Stimulated activated memory B cell treated with anti-CD40 and anti-IgM and Interleukin-4, amounts not matched to agents 10 μg/mL and 1 μg/mL and 100 μg/mL, for 72 hours (primary cell): ENCODE results near the gene SUPT20HL1.
"Not testable (repeated sequence)": the region's sequence is repeated elsewhere in the genome, so short reads cannot be mapped to it uniquely, and the experiment has no call there.

Experiments used
- ATAC-seq: fragments of 150-1000 bp; cut with Tn5 transposase; 2 replicates; pipeline ENCODE4 v1.10.0; 2021
- H3K27ac Mint-ChIP-seq: one replicate; pipeline ENCODE4 v1.8.0; 2022; ENCODE audit warnings: mild to moderate bottlenecking, mixed read lengths
- H3K27me3 Mint-ChIP-seq: one replicate; pipeline ENCODE4 v1.8.0; 2022; ENCODE audit warnings: mixed read lengths
- H3K36me3 Mint-ChIP-seq: one replicate; pipeline ENCODE4 v1.8.0; 2022; ENCODE audit warnings: mixed read lengths
- H3K4me1 Mint-ChIP-seq: one replicate; pipeline ENCODE4 v1.8.0; 2022; ENCODE audit warnings: mixed read lengths
- H3K4me3 Mint-ChIP-seq: one replicate; pipeline ENCODE4 v1.8.0; 2022; ENCODE audit warnings: mild to moderate bottlenecking, moderate library complexity, mixed read lengths
- H3K9me3 Mint-ChIP-seq: one replicate; pipeline ENCODE4 v1.8.0; 2022; ENCODE audit warnings: mixed read lengths

SUPT20HL1 gene

GRCh38 chrX:24376403-24376802, 16.0 kb downstream of the SUPT20HL1 start:
- peaks cover 16% of the 10 kb centered on the region for H3K27me3 Mint-ChIP-seq
- no peaks in the 10 kb centered on the region for H3K9me3 Mint-ChIP-seq
- no peaks in the 10 kb centered on the region for H3K36me3 Mint-ChIP-seq
- no peak overlapping the region for H3K27ac Mint-ChIP-seq
- no peak overlapping the region for H3K4me3 Mint-ChIP-seq
- H3K4me1 Mint-ChIP-seq, result peaks cover 6% of the 10 kb centered on the region
- no peak for ATAC-seq

GRCh38 chrX:24377195-24377594, 16.8 kb downstream of the SUPT20HL1 start:
- no peaks in the 10 kb centered on the region for H3K4me1 Mint-ChIP-seq
- no peak overlapping the region for H3K4me3 Mint-ChIP-seq
- no peak for ATAC-seq
- H3K27ac Mint-ChIP-seq, result no peak overlapping the region
- no peaks in the 10 kb centered on the region for H3K36me3 Mint-ChIP-seq
- H3K27me3 Mint-ChIP-seq, result peaks cover 16% of the 10 kb centered on the region
- no peaks in the 10 kb centered on the region for H3K9me3 Mint-ChIP-seq

GRCh38 chrX:24377911-24378468, 17.6 kb downstream of the SUPT20HL1 start:
- Mint-ChIP-seq H3K27ac (no peak overlapping the region), H3K9me3 (no peaks in the 10 kb centered on the region), H3K27me3 (peaks cover 9% of the 10 kb centered on the region), H3K4me1 (no peaks in the 10 kb centered on the region), H3K36me3 (no peaks in the 10 kb centered on the region), H3K4me3 (no peak overlapping the region)
- no peak for ATAC-seq

- Mint-ChIP-seq H3K27me3 (peaks cover 2% of the 10 kb centered on the region), H3K36me3 (no peaks in the 10 kb centered on the region), H3K9me3 (no peaks in the 10 kb centered on the region), H3K27ac (no peak overlapping the region), H3K4me3 (no peak overlapping the region), H3K4me1 (no peaks in the 10 kb centered on the region)
- ATAC-seq, result no peak
These were observed 18.3 kb downstream of the SUPT20HL1 start for GRCh38 chrX:24378706-24379105.

GRCh38 chrX:24380262-24381187, 20.1 kb downstream of the SUPT20HL1 start:
- no peak for ATAC-seq
- H3K36me3 Mint-ChIP-seq, result peaks cover 1% of the 10 kb centered on the region
- H3K27ac Mint-ChIP-seq, result no peak overlapping the region
- no peaks in the 10 kb centered on the region for H3K9me3 Mint-ChIP-seq
- H3K4me1 Mint-ChIP-seq, result no peaks in the 10 kb centered on the region
- H3K27me3 Mint-ChIP-seq, result peaks cover 17% of the 10 kb centered on the region
- H3K4me3 Mint-ChIP-seq, result no peak overlapping the region

DNA sequence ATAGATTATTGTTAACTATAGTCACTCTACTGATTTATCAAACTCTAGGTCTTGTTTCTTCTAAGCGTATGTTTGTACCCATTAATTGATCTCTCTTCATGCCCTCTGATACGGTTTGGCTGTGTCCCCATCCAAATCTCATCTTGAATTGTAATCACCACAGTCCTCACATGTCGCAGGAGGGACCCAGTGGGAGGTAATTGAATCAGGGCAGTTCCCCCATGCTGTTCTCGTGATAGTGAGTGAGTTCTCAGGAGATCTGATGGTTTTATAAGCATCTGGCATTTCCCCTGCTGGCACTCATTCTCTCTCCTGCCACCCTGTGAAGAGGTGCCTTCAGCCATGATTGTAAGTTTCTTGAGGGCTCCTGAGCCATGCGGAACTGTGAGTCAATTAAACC, 21.9 kb downstream of the SUPT20HL1 start:
- not testable (repeated sequence) for H3K4me3 Mint-ChIP-seq, H3K4me1 Mint-ChIP-seq, ATAC-seq, H3K9me3 Mint-ChIP-seq, H3K27ac Mint-ChIP-seq, H3K36me3 Mint-ChIP-seq
- H3K27me3 Mint-ChIP-seq, result peaks cover 25% of the 10 kb centered on the region

DNA sequence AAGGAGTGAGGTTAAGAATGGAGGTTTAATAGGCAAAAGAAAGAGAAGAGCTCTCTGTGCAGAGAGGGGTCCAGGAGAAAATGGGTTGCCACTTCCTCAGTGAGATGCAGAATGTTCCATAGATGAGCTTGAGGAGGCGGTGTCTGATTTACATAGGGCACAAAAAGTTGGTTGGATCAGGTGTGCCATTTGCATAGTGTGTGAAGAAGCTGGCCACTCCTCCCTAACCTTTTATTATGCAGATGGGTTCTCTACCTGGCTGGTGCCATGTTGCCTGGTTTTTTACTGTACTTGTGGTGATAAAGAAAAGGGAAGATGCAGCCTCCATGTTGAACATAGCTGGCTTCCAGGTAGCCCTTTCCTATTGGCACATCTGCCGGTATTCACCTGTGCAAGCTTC, 27.3 kb downstream of the SUPT20HL1 start:
- no peaks in the 10 kb centered on the region for H3K4me1 Mint-ChIP-seq
- H3K9me3 Mint-ChIP-seq, result peaks cover 3% of the 10 kb centered on the region
- H3K36me3 Mint-ChIP-seq, result peaks cover 7% of the 10 kb centered on the region
- H3K4me3 Mint-ChIP-seq, result no peak overlapping the region
- peaks cover 39% of the 10 kb centered on the region for H3K27me3 Mint-ChIP-seq
- no peak for ATAC-seq
- no peak overlapping the region for H3K27ac Mint-ChIP-seq

- Mint-ChIP-seq H3K9me3 (no peaks in the 10 kb centered on the region), H3K27ac (no peak overlapping the region), H3K27me3 (peaks cover 14% of the 10 kb centered on the region), H3K4me3 (no peak overlapping the region), H3K36me3 (no peaks in the 10 kb centered on the region), H3K4me1 (no peaks in the 10 kb centered on the region)
- no peak for ATAC-seq
These were observed 30.9 kb downstream of the SUPT20HL1 start for GRCh38 chrX:24391389-24391788.

- Mint-ChIP-seq H3K4me3 (no peak overlapping the region), H3K27ac (no peak overlapping the region), H3K36me3 (no peaks in the 10 kb centered on the region), H3K4me1 (no peaks in the 10 kb centered on the region), H3K27me3 (peaks cover 14% of the 10 kb centered on the region), H3K9me3 (no peaks in the 10 kb centered on the region)
- ATAC-seq, result no peak
These were observed 31.4 kb downstream of the SUPT20HL1 start for GRCh38 chrX:24391843-24392242.

- no peak for ATAC-seq
- H3K27me3 Mint-ChIP-seq, result peaks cover 14% of the 10 kb centered on the region
- H3K27ac Mint-ChIP-seq, result no peak overlapping the region
- H3K9me3 Mint-ChIP-seq, result no peaks in the 10 kb centered on the region
- no peak overlapping the region for H3K4me3 Mint-ChIP-seq
- no peaks in the 10 kb centered on the region for H3K4me1 Mint-ChIP-seq
- no peaks in the 10 kb centered on the region for H3K36me3 Mint-ChIP-seq
These were observed 32.3 kb downstream of the SUPT20HL1 start for GRCh38 chrX:24392709-24393108.

GRCh38 chrX:24395775-24396174, 35.3 kb downstream of the SUPT20HL1 start:
- H3K4me3 Mint-ChIP-seq, result no peak overlapping the region
- no peak overlapping the region for H3K27ac Mint-ChIP-seq
- no peaks in the 10 kb centered on the region for H3K4me1 Mint-ChIP-seq
- ATAC-seq, result no peak
- peaks cover 2% of the 10 kb centered on the region for H3K27me3 Mint-ChIP-seq
- H3K9me3 Mint-ChIP-seq, result no peaks in the 10 kb centered on the region
- no peaks in the 10 kb centered on the region for H3K36me3 Mint-ChIP-seq

DNA sequence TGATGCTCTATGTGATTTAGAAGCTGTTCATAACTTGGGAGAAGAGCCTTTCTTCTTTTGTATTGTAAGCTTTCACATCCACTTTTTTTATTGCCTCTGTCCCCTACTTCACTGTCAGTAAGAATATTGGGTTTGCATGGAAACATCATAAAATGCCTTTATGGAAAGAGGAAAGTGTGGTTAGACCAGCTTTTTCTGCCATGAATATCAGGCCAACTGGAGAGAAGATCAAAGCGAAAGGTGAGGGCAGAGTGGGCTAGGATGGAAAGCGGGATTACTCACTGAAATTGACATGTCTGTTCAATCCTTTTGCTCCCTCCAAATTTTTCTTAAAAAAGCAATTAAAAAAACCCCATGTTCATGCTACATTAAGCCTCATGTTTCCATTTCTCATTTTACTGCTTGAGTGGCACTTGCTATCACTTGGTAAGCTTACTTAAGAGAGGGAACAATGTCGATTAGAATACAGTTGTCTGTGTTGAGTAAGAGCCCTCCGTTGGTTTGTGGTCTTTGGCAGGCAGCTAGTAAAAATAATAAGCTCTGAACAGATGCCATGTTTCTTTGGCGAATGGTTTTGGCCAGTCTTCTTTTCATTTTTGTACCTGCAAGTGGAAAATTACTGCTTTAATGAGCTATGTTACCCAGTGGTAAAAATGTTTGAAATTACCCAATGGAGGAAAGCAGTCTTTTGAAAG, 35.9 kb downstream of the SUPT20HL1 start:
- H3K36me3 Mint-ChIP-seq, result no peaks in the 10 kb centered on the region
- no peaks in the 10 kb centered on the region for H3K27me3 Mint-ChIP-seq
- H3K9me3 Mint-ChIP-seq, result no peaks in the 10 kb centered on the region
- ATAC-seq, result no peak
- no peak overlapping the region for H3K27ac Mint-ChIP-seq
- no peak overlapping the region for H3K4me3 Mint-ChIP-seq
- H3K4me1 Mint-ChIP-seq, result no peaks in the 10 kb centered on the region

- no peaks in the 10 kb centered on the region for H3K9me3 Mint-ChIP-seq
- H3K27me3 Mint-ChIP-seq, result no peaks in the 10 kb centered on the region
- no peak overlapping the region for H3K4me3 Mint-ChIP-seq
- no peak overlapping the region for H3K27ac Mint-ChIP-seq
- ATAC-seq, result no peak
- no peaks in the 10 kb centered on the region for H3K36me3 Mint-ChIP-seq
- no peaks in the 10 kb centered on the region for H3K4me1 Mint-ChIP-seq
These were observed 36.5 kb downstream of the SUPT20HL1 start for GRCh38 chrX:24396931-24397279.

DNA sequence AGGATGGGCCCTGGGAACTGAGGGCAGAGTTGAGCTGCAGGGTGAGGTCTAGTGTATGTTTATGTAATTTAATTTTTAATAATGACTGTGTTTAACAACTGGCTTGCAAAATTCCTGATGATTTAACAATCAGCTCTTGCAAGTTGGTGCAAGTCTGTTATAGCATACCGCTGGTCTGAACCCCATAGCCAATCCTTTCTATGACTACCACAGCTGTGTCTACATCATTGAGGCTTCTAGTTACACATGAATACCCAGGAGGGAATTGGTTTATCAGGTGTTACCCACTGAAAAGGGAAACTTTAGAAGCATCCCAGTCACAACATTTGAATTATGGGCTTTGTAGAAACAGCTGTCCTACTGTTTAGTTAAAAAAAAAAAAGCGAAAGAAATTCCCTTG, 38.3 kb downstream of the SUPT20HL1 start:
- no peak for ATAC-seq
- Mint-ChIP-seq H3K9me3 (no peaks in the 10 kb centered on the region), H3K27ac (no peak overlapping the region), H3K27me3 (no peaks in the 10 kb centered on the region), H3K4me3 (no peak overlapping the region), H3K36me3 (no peaks in the 10 kb centered on the region), H3K4me1 (no peaks in the 10 kb centered on the region)

- Mint-ChIP-seq H3K27me3 (no peaks in the 10 kb centered on the region), H3K4me1 (no peaks in the 10 kb centered on the region), H3K36me3 (no peaks in the 10 kb centered on the region), H3K4me3 (no peak overlapping the region), H3K9me3 (no peaks in the 10 kb centered on the region), H3K27ac (no peak overlapping the region)
- ATAC-seq, result no peak
These were observed 39.1 kb downstream of the SUPT20HL1 start for GRCh38 chrX:24399550-24399949.

GRCh38 chrX:24405959-24406358, 45.5 kb downstream of the SUPT20HL1 start:
- Mint-ChIP-seq H3K27me3 (no peaks in the 10 kb centered on the region), H3K9me3 (no peaks in the 10 kb centered on the region), H3K36me3 (no peaks in the 10 kb centered on the region), H3K4me3 (no peak overlapping the region), H3K27ac (no peak overlapping the region), H3K4me1 (no peaks in the 10 kb centered on the region)
- ATAC-seq, result no peak
